HAP-1 (cell line): ENCODE measurements around the gene LRRC73.

ENCODE experiments used
- DNase-seq, 2 experiments: peaks; one replicate each; pipeline ENCODE4 v3.0.0-alpha.2; 2016 to 2020; ENCODE audit warnings: low spot score in 2 of 2
- H3K27me3 ChIP-seq: fragments of 250-450 bp; sonication (Bioruptor Pico); 2 replicates; pipeline ENCODE4 v1.5.1; 2020; ENCODE audit warnings: low read depth, mild to moderate bottlenecking, moderate library complexity
- H3K36me3 ChIP-seq: fragments of 250-450 bp; sonication (Bioruptor Pico); replicated peaks from 2 replicates; pipeline ENCODE4 v1.5.1; 2020; ENCODE audit warnings: mild to moderate bottlenecking
- H3K4me1 ChIP-seq: fragments of 250-450 bp; sonication (Bioruptor Pico); 2 replicates; pipeline ENCODE4 v1.5.1; 2020; ENCODE audit warnings: mild to moderate bottlenecking
- H3K4me3 ChIP-seq: fragments of 250-450 bp; sonication (Bioruptor Pico); 2 replicates; pipeline ENCODE4 v1.5.1; 2020; ENCODE audit warnings: mild to moderate bottlenecking, moderate library complexity
- H3K9me3 ChIP-seq: fragments of 250-450 bp; sonication (Bioruptor Pico); 2 replicates; pipeline ENCODE4 v1.5.1; 2020; ENCODE audit warnings: mild to moderate bottlenecking, moderate library complexity
- in situ Hi-C: fragments of 300-500 bp; cut with MboI; formaldehyde crosslinking; loops from 3 replicates; pipeline ENCODE4 v1.14.3; 2020; ENCODE audit warnings: low sequenced_read_pairs, inconsistent platforms, mixed read lengths

The LRRC73 gene

GRCh38 chr6:43457643-43458042 is 52.5 kb downstream of the LRRC73 start:
- H3K4me3 ChIP-seq: no peak overlapping the region
- in situ Hi-C loops: no loop called here
- no peaks in the 10 kb centered on the region for H3K9me3 ChIP-seq
- DNase-seq: no peak
- H3K36me3 ChIP-seq: no peaks in the 10 kb centered on the region; the same call in 1 of the 2 replicates
- H3K27me3 ChIP-seq: no peaks in the 10 kb centered on the region
- peaks cover 4% of the 10 kb centered on the region; the same call in 1 of the 2 replicates for H3K4me1 ChIP-seq
